ENCODE data around the gene EPYC.

Gene EPYC

DNA sequence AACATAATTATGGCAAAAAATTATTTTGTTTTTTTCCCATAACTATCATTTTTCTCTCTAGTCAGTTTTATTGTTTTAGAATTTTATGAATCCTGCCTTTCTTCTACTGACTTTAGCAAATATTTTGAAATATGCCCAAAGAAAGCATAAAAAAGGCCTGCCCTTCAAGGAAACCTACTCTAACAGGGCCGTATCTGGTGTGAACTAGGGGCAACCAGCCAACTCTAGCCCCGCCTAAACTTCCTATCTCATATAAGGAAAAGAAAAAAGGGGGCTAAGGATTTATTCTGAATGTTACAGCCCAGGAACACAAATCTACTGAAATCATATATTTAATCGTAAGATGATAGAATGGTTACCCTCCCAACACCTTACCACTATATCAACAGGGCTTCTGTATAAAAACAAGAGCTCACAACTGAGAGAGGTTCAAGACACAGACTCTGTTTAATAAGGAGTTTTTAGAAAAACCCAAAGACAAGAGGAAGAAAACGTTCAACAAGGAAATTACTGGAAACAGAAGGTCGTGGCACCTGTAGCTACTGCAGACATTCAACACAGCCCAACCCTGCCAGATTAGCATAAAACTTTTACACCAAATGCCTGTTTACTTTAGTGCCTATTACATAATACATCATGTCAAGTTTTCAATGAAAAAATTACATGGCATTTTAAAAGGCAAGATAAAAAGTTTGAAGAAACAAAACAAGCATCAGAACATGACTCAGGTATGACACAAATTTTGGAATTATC is 12.9 kb upstream of the EPYC start:
- POLR2A ChIA-PET: no interaction called here
- DNase-seq (ENCODE audit: extremely low spot score): no peak
- CTCF ChIA-PET: no interaction called here
- TF ChIP-seq L3MBTL2 (conservative IDR thresholded peaks at IDR 0.05): no peak
- no peak for TF ChIP-seq LEF1 (IDR thresholded peaks at IDR 0.05; ENCODE audit: borderline replicate concordance)
- TF ChIP-seq FOXA1 (IDR thresholded peaks at IDR 0.05): no peak
- no peak for TF ChIP-seq FOXM1 (IDR thresholded peaks at IDR 0.05; ENCODE audit: borderline replicate concordance)
- TF ChIP-seq FOXK2 (IDR thresholded peaks at IDR 0.05): no peak
- no peak for TF ChIP-seq ARNT (IDR thresholded peaks at IDR 0.05)
- no peak for TF ChIP-seq BHLHE40 (IDR thresholded peaks at IDR 0.05; ENCODE audit: borderline replicate concordance)
- no peak for TF ChIP-seq NFRKB (IDR thresholded peaks at IDR 0.05)
- TF ChIP-seq SUZ12 (IDR thresholded peaks at IDR 0.05): no peak
- no peak for TF ChIP-seq TARDBP (IDR thresholded peaks at IDR 0.05)
- TF ChIP-seq, protein P1, sequence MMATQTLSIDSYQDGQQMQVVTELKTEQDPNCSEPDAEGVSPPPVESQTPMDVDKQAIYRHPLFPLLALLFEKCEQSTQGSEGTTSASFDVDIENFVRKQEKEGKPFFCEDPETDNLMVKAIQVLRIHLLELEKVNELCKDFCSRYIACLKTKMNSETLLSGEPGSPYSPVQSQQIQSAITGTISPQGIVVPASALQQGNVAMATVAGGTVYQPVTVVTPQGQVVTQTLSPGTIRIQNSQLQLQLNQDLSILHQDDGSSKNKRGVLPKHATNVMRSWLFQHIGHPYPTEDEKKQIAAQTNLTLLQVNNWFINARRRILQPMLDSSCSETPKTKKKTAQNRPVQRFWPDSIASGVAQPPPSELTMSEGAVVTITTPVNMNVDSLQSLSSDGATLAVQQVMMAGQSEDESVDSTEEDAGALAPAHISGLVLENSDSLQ (IDR thresholded peaks at IDR 0.05): no peak
- no peak for TF ChIP-seq CTBP1 (IDR thresholded peaks at IDR 0.05; ENCODE audit: borderline replicate concordance)
- no peak for TF ChIP-seq HDGF (IDR thresholded peaks at IDR 0.05; ENCODE audit: borderline replicate concordance)
- no peak for TF ChIP-seq SP1 (IDR thresholded peaks at IDR 0.05)
- no peak for TF ChIP-seq ZNF384 (IDR thresholded peaks at IDR 0.05)
- no peak for TF ChIP-seq ELF4 (IDR thresholded peaks at IDR 0.05)

- DNase-seq (ENCODE audit: extremely low spot score): no peak
- ChIA-PET CTCF (no interaction called here), POLR2A (no interaction called here)
- TF ChIP-seq CTBP1 (IDR thresholded peaks at IDR 0.05; ENCODE audit: borderline replicate concordance) (no peak), BHLHE40 (IDR thresholded peaks at IDR 0.05; ENCODE audit: borderline replicate concordance) (no peak), FOXA1 (IDR thresholded peaks at IDR 0.05) (no peak), FOXK2 (IDR thresholded peaks at IDR 0.05) (no peak), NFRKB (IDR thresholded peaks at IDR 0.05) (no peak), ARNT (IDR thresholded peaks at IDR 0.05) (no peak), FOXM1 (IDR thresholded peaks at IDR 0.05; ENCODE audit: borderline replicate concordance) (no peak), SP1 (IDR thresholded peaks at IDR 0.05) (no peak), ZNF384 (IDR thresholded peaks at IDR 0.05) (no peak), L3MBTL2 (conservative IDR thresholded peaks at IDR 0.05) (no peak), SUZ12 (IDR thresholded peaks at IDR 0.05) (no peak), ELF4 (IDR thresholded peaks at IDR 0.05) (no peak), TARDBP (IDR thresholded peaks at IDR 0.05) (no peak), HDGF (IDR thresholded peaks at IDR 0.05; ENCODE audit: borderline replicate concordance) (no peak), LEF1 (IDR thresholded peaks at IDR 0.05; ENCODE audit: borderline replicate concordance) (no peak)
- TF ChIP-seq, protein P1 (IDR thresholded peaks at IDR 0.05): no peak
Observed at GRCh38 chr12:91017043-91017442, 12.3 kb upstream of the EPYC start.

DNA sequence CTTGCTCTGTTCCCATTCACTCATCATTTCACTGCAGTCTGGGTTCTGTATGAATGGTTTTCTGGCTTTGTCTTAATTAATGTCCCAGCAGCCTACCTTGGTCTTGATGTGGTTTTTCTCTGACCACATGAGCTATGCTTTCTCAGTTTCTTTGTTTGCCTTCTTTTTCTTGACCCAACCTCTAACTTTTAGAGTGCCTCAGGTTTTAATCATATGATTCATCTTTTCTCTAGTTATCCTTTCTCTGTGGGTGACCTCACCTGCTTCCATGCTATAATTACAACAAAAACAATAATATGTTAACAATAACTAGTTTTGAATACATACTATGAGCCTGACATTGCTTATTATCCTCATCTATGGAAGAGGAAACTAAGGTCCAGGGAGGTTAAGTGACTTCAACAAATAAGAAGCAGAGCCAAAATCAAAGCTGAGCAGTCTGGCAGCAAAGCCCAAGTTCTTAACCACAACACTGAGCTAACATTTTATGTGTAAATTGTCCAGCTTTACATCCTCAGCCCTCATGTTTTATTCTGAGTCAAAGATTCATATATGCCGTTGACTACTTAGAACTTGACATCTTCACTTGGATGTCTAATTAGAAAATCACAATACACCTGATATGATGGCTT is 4.7 kb upstream of the EPYC start:
- POLR2A ChIA-PET: no interaction called here
- TF ChIP-seq NFRKB (IDR thresholded peaks at IDR 0.05) (no peak), LEF1 (IDR thresholded peaks at IDR 0.05; ENCODE audit: borderline replicate concordance) (no peak), CTBP1 (IDR thresholded peaks at IDR 0.05; ENCODE audit: borderline replicate concordance) (no peak), TARDBP (IDR thresholded peaks at IDR 0.05) (no peak), ZNF384 (IDR thresholded peaks at IDR 0.05) (no peak), ARNT (IDR thresholded peaks at IDR 0.05) (no peak)
- CTCF ChIA-PET: no interaction called here
- peak; percentile 10 for DNase-seq (ENCODE audit: extremely low spot score)

GRCh38 chr12:91007531-91008290 is 2.9 kb upstream of the EPYC start:
- CTCF ChIA-PET: no interaction called here
- TF ChIP-seq ZNF384 (IDR thresholded peaks at IDR 0.05) (no peak), SP1 (IDR thresholded peaks at IDR 0.05) (no peak), TARDBP (IDR thresholded peaks at IDR 0.05) (no peak), HDGF (IDR thresholded peaks at IDR 0.05; ENCODE audit: borderline replicate concordance) (no peak), ELF4 (IDR thresholded peaks at IDR 0.05) (no peak), L3MBTL2 (conservative IDR thresholded peaks at IDR 0.05) (no peak), FOXA1 (IDR thresholded peaks at IDR 0.05) (no peak), CTBP1 (IDR thresholded peaks at IDR 0.05; ENCODE audit: borderline replicate concordance) (no peak), FOXM1 (IDR thresholded peaks at IDR 0.05; ENCODE audit: borderline replicate concordance) (no peak), FOXK2 (IDR thresholded peaks at IDR 0.05) (no peak), LEF1 (IDR thresholded peaks at IDR 0.05; ENCODE audit: borderline replicate concordance) (no peak), SUZ12 (IDR thresholded peaks at IDR 0.05) (no peak), ARNT (IDR thresholded peaks at IDR 0.05) (no peak), BHLHE40 (IDR thresholded peaks at IDR 0.05; ENCODE audit: borderline replicate concordance) (no peak), NFRKB (IDR thresholded peaks at IDR 0.05) (no peak)
- TF ChIP-seq, protein P1 (IDR thresholded peaks at IDR 0.05): no peak
- POLR2A ChIA-PET: no interaction called here
- no peak for DNase-seq (ENCODE audit: extremely low spot score)

GRCh38 chr12:91003737-91004136 is 1.0 kb downstream of the EPYC start:
- CTCF ChIA-PET: interaction anchor here (0.6 kb wide), 1 partner anchor 16 kb away, joined by 3 read pairs; no protein-coding TSS in a partner anchor

More at GRCh38 chr12:91003737-91004136, 1.0 kb downstream of the EPYC start:
- no peak for DNase-seq (ENCODE audit: extremely low spot score)
- no peak for TF ChIP-seq ZNF384 (IDR thresholded peaks at IDR 0.05)
- no peak for TF ChIP-seq ARNT (IDR thresholded peaks at IDR 0.05)
- no peak for TF ChIP-seq NFRKB (IDR thresholded peaks at IDR 0.05)
- no peak for TF ChIP-seq FOXA1 (IDR thresholded peaks at IDR 0.05)
- POLR2A ChIA-PET: no interaction called here

Measured in HEK293T (cell line).